Ammon's horn (tissue), 1 donor: ENCODE results near the gene NDUFS4.
"Not testable (repeated sequence)": the region's sequence is repeated elsewhere in the genome, so short reads cannot be mapped to it uniquely, and the experiment has no call there.

ENCODE experiments used
- DNase-seq: peaks from one replicate; pipeline ENCODE4 v3.0.0-alpha.2; 2016; ENCODE audit warnings: low spot score

Gene NDUFS4

GRCh38 chr5:53575101-53575500 is 14.7 kb downstream of the NDUFS4 start:
- DNase-seq = no peak

- DNase-seq = no peak
Observed at GRCh38 chr5:53575831-53576230, 15.4 kb downstream of the NDUFS4 start.

GRCh38 chr5:53576674-53577073 is 16.2 kb downstream of the NDUFS4 start:
- no peak for DNase-seq

GRCh38 chr5:53578854-53579253 is 18.4 kb downstream of the NDUFS4 start:
- no peak for DNase-seq

- DNase-seq = no peak
Observed at GRCh38 chr5:53580547-53580946, 20.1 kb downstream of the NDUFS4 start.

- DNase-seq = no peak
Observed at GRCh38 chr5:53582225-53582624, 21.8 kb downstream of the NDUFS4 start.

- no peak for DNase-seq
Observed at GRCh38 chr5:53590759-53591158, 30.3 kb downstream of the NDUFS4 start.

GRCh38 chr5:53594419-53594818 is 34.0 kb downstream of the NDUFS4 start:
- no peak for DNase-seq

- DNase-seq = no peak
Observed at GRCh38 chr5:53597894-53598293, 37.5 kb downstream of the NDUFS4 start.

- no peak for DNase-seq
Observed at GRCh38 chr5:53601570-53601969, 41.1 kb downstream of the NDUFS4 start.

- DNase-seq = peak; percentile 74
Observed at GRCh38 chr5:53603009-53603687, 42.7 kb downstream of the NDUFS4 start.

- DNase-seq = no peak
Observed at GRCh38 chr5:53604309-53604708, 43.9 kb downstream of the NDUFS4 start.

- no peak for DNase-seq
Observed at GRCh38 chr5:53607886-53608285, 47.4 kb downstream of the NDUFS4 start.

GRCh38 chr5:53608897-53609296 is 48.5 kb downstream of the NDUFS4 start:
- DNase-seq = not testable (repeated sequence)

- DNase-seq = no peak
Observed at GRCh38 chr5:53613061-53613460, 52.6 kb downstream of the NDUFS4 start.

- DNase-seq = no peak
Observed at GRCh38 chr5:53613536-53613935, 53.1 kb downstream of the NDUFS4 start.

- no peak for DNase-seq
Observed at GRCh38 chr5:53614376-53614885, 54.0 kb downstream of the NDUFS4 start.

- DNase-seq = no peak
Observed at GRCh38 chr5:53616939-53617549, 56.6 kb downstream of the NDUFS4 start.

- no peak for DNase-seq
Observed at GRCh38 chr5:53631251-53631650, 70.8 kb downstream of the NDUFS4 start.

- DNase-seq = no peak
Observed at GRCh38 chr5:53642061-53642460, 81.6 kb downstream of the NDUFS4 start.

GRCh38 chr5:53643445-53643844 is 83.0 kb downstream of the NDUFS4 start:
- DNase-seq = no peak

GRCh38 chr5:53645078-53645477 is 84.6 kb downstream of the NDUFS4 start:
- no peak for DNase-seq

- no peak for DNase-seq
Observed at GRCh38 chr5:53649352-53649751, 88.9 kb downstream of the NDUFS4 start.

- DNase-seq = not testable (repeated sequence)
Observed at GRCh38 chr5:53660573-53660972, 100.1 kb downstream of the NDUFS4 start.
